Effector CD8-positive, alpha-beta T cell (primary cell): Measurements from ENCODE around the gene OR51V1.

Experiments used
- DNase-seq: peaks from one replicate; lab custom pipeline; 2025; lab: John Stamatoyannopoulos, UW

OR51V1 gene

GRCh38 chr11:5231111-5231510, 30.6 kb upstream of the OR51V1 start:
- no peak for DNase-seq

- no peak for DNase-seq
Observed at GRCh38 chr11:5230266-5230665, 29.8 kb upstream of the OR51V1 start.

- DNase-seq, result no peak
Observed at GRCh38 chr11:5229796-5230195, 29.3 kb upstream of the OR51V1 start.

- no peak for DNase-seq
Observed at GRCh38 chr11:5229356-5229755, 28.9 kb upstream of the OR51V1 start.

GRCh38 chr11:5228124-5228523, 27.6 kb upstream of the OR51V1 start:
- DNase-seq, result no peak

- DNase-seq, result no peak
Observed at GRCh38 chr11:5227681-5228080, 27.2 kb upstream of the OR51V1 start.

GRCh38 chr11:5226732-5227310, 26.3 kb upstream of the OR51V1 start, which contains the start of gene HBB:
TSS of gene HBB (minus strand) at chr11:5227071. CDS start at chr11:5227021, 50 bp downstream.
- DNase-seq, result no peak

- no peak for DNase-seq
Observed at GRCh38 chr11:5225480-5225871, 25.0 kb upstream of the OR51V1 start.

- DNase-seq, result no peak
Observed at GRCh38 chr11:5224538-5225479, 24.3 kb upstream of the OR51V1 start.

- DNase-seq, result no peak
Observed at GRCh38 chr11:5223686-5224085, 23.2 kb upstream of the OR51V1 start.

GRCh38 chr11:5223146-5223545, 22.7 kb upstream of the OR51V1 start:
- DNase-seq, result no peak

- DNase-seq, result no peak
Observed at GRCh38 chr11:5210376-5210885, 9.9 kb upstream of the OR51V1 start.

GRCh38 chr11:5204787-5205186, 4.3 kb upstream of the OR51V1 start:
- DNase-seq, result no peak

- DNase-seq, result no peak
Observed at GRCh38 chr11:5203366-5203765, 2.9 kb upstream of the OR51V1 start.

- no peak for DNase-seq
Observed at GRCh38 chr11:5198285-5198684, 2.2 kb downstream of the OR51V1 start.

GRCh38 chr11:5197536-5197935, 2.9 kb downstream of the OR51V1 start:
- no peak for DNase-seq

GRCh38 chr11:5196731-5197130, 3.8 kb downstream of the OR51V1 start:
- DNase-seq, result no peak

- DNase-seq, result no peak
Observed at GRCh38 chr11:5196067-5196466, 4.4 kb downstream of the OR51V1 start.

GRCh38 chr11:5192738-5193137, 7.7 kb downstream of the OR51V1 start:
- DNase-seq, result no peak

GRCh38 chr11:5188201-5188600, 12.3 kb downstream of the OR51V1 start:
- no peak for DNase-seq

- DNase-seq, result no peak
Observed at GRCh38 chr11:5178046-5178837, 22.2 kb downstream of the OR51V1 start.

GRCh38 chr11:5174934-5175333, 25.5 kb downstream of the OR51V1 start:
- DNase-seq, result no peak
